Liver (tissue), 9 donors: ENCODE data around the gene SIRT7. TPM values are rescaled to one million over a fixed set of nuclear protein-coding genes. Genes with fewer than 3 reads are reported as not detected.
A peak's percentile ranks its signal among the peaks of the same experiment; 100 is the strongest.

Experiments
- DNase-seq: peaks from one replicate; pipeline ENCODE4 v3.0.0-alpha.2; 2017; ENCODE audit warnings: low spot score
- H3K27ac ChIP-seq, 2 donors: one replicate each; pipeline ENCODE4 v1.7.0; 2013; ENCODE audit warnings: inconsistent platforms in 2 of 2, low read length in 2 of 2, control low read depth in 1 of 2, low read depth in 1 of 2, mild to moderate bottlenecking in 1 of 2
- H3K27me3 ChIP-seq, 4 donors: one replicate each; pipeline versions ENCODE4 v1.6.1 to v1.7.0; 2013; ENCODE audit warnings: low read length in 3 of 4, inconsistent platforms in 1 of 4, mild to moderate bottlenecking in 1 of 4, moderate library complexity in 1 of 4; ENCODE audit not compliant: control insufficient read depth in 4 of 4, insufficient read depth in 4 of 4
- H3K36me3 ChIP-seq, 4 donors: one replicate each; pipeline versions ENCODE4 v1.6.1 to v1.7.0; 2013; ENCODE audit warnings: low read length in 3 of 4, mild to moderate bottlenecking in 3 of 4, low read depth in 1 of 4, moderate library complexity in 1 of 4; ENCODE audit not compliant: control insufficient read depth in 4 of 4, insufficient read depth in 3 of 4
- H3K4me1 ChIP-seq, 4 donors: one replicate each; pipeline versions ENCODE4 v1.6.1 to v1.7.0; 2013; ENCODE audit warnings: low read length in 3 of 4, mild to moderate bottlenecking in 3 of 4, moderate library complexity in 1 of 4; ENCODE audit not compliant: control insufficient read depth in 4 of 4, insufficient read depth in 4 of 4
- H3K4me3 ChIP-seq, 3 donors: one replicate each; pipeline versions ENCODE4 v1.6.1 to v1.7.0; 2013; ENCODE audit warnings: low read length in 3 of 3, control low read depth in 1 of 3, low read depth in 1 of 3, mild to moderate bottlenecking in 1 of 3
- H3K9ac ChIP-seq, 2 donors: one replicate each; pipeline ENCODE4 v1.7.0; 2013; ENCODE audit warnings: low read length in 2 of 2, mild to moderate bottlenecking in 2 of 2, moderate library complexity in 2 of 2, control low read depth in 1 of 2, low read depth in 1 of 2
- H3K9me3 ChIP-seq, 4 donors: one replicate each; pipeline versions ENCODE4 v1.6.1 to v1.7.0; 2013; ENCODE audit warnings: low read length in 3 of 4; ENCODE audit not compliant: control insufficient read depth in 4 of 4
- CTCF ChIP-seq: fragments of 150-350 bp; IDR thresholded peaks from 2 replicates; pipeline ENCODE4 v1.5.1; 2017; ENCODE audit warnings: improper control_type of control experiment, low read depth, low read length; ENCODE audit not compliant: missing input control
- EGR1 ChIP-seq, 2 donors: IDR thresholded peaks; 2 replicates each; pipeline ENCODE4 v1.6.1; 2016 to 2018; ENCODE audit warnings: antibody characterized with exemption in 2 of 2, low read depth in 2 of 2
- FOXA1 ChIP-seq: IDR thresholded peaks from 2 replicates; pipeline ENCODE4 v1.6.1; 2016; ENCODE audit warnings: antibody characterized with exemption
- FOXA2 ChIP-seq: IDR thresholded peaks from 2 replicates; pipeline ENCODE4 v1.6.1; 2016; ENCODE audit warnings: antibody characterized with exemption
- GABPA ChIP-seq, 2 donors: IDR thresholded peaks in 1 of 2; conservative IDR thresholded peaks in 1 of 2; 2 replicates each; pipeline ENCODE4 v1.6.1; 2016; ENCODE audit warnings: antibody characterized with exemption in 2 of 2, mild to moderate bottlenecking in 1 of 2, moderate library complexity in 1 of 2
- HNF4A ChIP-seq, 2 donors: conservative IDR thresholded peaks; 2 replicates each; pipeline ENCODE4 v1.6.1; 2016; ENCODE audit warnings: antibody characterized with exemption in 2 of 2, mild to moderate bottlenecking in 2 of 2
- HNF4G ChIP-seq: IDR thresholded peaks from 2 replicates; pipeline ENCODE4 v1.6.1; 2016; ENCODE audit warnings: antibody characterized with exemption
- JUND ChIP-seq, 2 donors: IDR thresholded peaks; 2 replicates each; pipeline ENCODE4 v1.6.1; 2016; ENCODE audit warnings: antibody characterized with exemption in 2 of 2
- NR2F2 ChIP-seq: IDR thresholded peaks from 2 replicates; pipeline ENCODE4 v1.6.1; 2016; ENCODE audit warnings: antibody characterized with exemption
- RAD21 ChIP-seq, 2 donors: IDR thresholded peaks; 2 replicates each; pipeline ENCODE4 v1.6.1; 2016; ENCODE audit warnings: antibody characterized with exemption in 2 of 2, mild to moderate bottlenecking in 2 of 2
- REST ChIP-seq: IDR thresholded peaks from 2 replicates; pipeline ENCODE4 v1.6.1; 2016; ENCODE audit warnings: antibody characterized with exemption, mild to moderate bottlenecking
- RXRA ChIP-seq, 2 donors: IDR thresholded peaks; 2 replicates each; pipeline ENCODE4 v1.6.1; 2017 to 2018; ENCODE audit warnings: antibody characterized with exemption in 2 of 2, mild to moderate bottlenecking in 1 of 2
- SP1 ChIP-seq: IDR thresholded peaks from 2 replicates; pipeline ENCODE4 v1.6.1; 2018; ENCODE audit warnings: antibody characterized with exemption, mild to moderate bottlenecking
- TAF1 ChIP-seq: conservative IDR thresholded peaks from 2 replicates; pipeline ENCODE4 v1.6.1; 2016; ENCODE audit warnings: antibody characterized with exemption, mild to moderate bottlenecking
- YY1 ChIP-seq: IDR thresholded peaks from 2 replicates; pipeline ENCODE4 v1.6.1; 2016; ENCODE audit warnings: antibody characterized with exemption, mild to moderate bottlenecking
- WGBS: extraction: QIAGEN DNeasy Blood & Tissue Kit; methylation state at CpG from one replicate; pipeline ENCODE4 v1.1.7; 2013; 5-methylcytosine and 5-hydroxymethylcytosine counted together
- polyA plus RNA-seq, 2 donors: library from polyadenylated mRNA; stranded (reverse) in 1 of 2; unstranded in 1 of 2; fragments of 200-250 nt in 1 of 2; fragments of >200 nt in 1 of 2; fragmentation: Nextera tagmentation in 1 of 2; extraction: Ambion mirVana in 1 of 2; gene quantifications; one replicate each; pipeline versions ENCODE4 v1.2.1 to v1.2.3, GENCODE V29; 2013 to 2015
- total RNA-seq, 2 donors: library from RNA; depleted of rRNA; stranded (reverse); fragments of >200 nt; gene quantifications; one replicate each; pipeline ENCODE4 v1.2.3, GENCODE V29; 2014
- TF ChIP-seq, protein P1 (sequence below): IDR thresholded peaks from 2 replicates; pipeline ENCODE4 v1.6.1; 2016; ENCODE audit warnings: antibody characterized with exemption
- TF ChIP-seq, protein P2 (sequence below): IDR thresholded peaks from 2 replicates; pipeline ENCODE4 v1.6.1; 2016; ENCODE audit warnings: antibody characterized with exemption
- TF ChIP-seq, protein P3 (sequence below): IDR thresholded peaks from 2 replicates; pipeline ENCODE4 v1.6.1; 2016; ENCODE audit warnings: antibody characterized with exemption
- donor health status: healthy.
- donor health status: healthy.
- donor health status: healthy.
- donor health status: healthy.
- donor health status: healthy.

The SIRT7 gene
- total and polyA plus RNA-seq, 4 donors, result 7.1 to 16.5 (median 11.5) TPM

GRCh38 chr17:81930142-81931125 lies 12.5 kb upstream of the SIRT7 start:
- Histone ChIP-seq H3K9ac (no peak overlapping the region), H3K9me3 (no peaks in the 10 kb centered on the region), H3K36me3 (no peaks in the 10 kb centered on the region), H3K27me3 (no peaks in the 10 kb centered on the region), H3K27ac (no peak overlapping the region), H3K4me3 (no peak overlapping the region), H3K4me1 (peaks cover 9 to 38% (median 17%) of the 10 kb centered on the region in 4 donors)
- 65% methylated on average over 20 of the region's 20 CpGs for WGBS
- DNase-seq, result no peak
- TF ChIP-seq RXRA (IDR thresholded peaks at IDR 0.05) (peak in 1 of 2 donors; percentile 82), YY1 (no peak), NR2F2 (no peak), HNF4A (conservative IDR thresholded peaks at IDR 0.05) (peak; percentile 78 to 96), RAD21 (IDR thresholded peaks at IDR 0.05) (no peak), HNF4G (peak; percentile 85), EGR1 (IDR thresholded peaks at IDR 0.05; ENCODE audit: low read depth in 2 of 2) (no peak), REST (peak; percentile 99), FOXA2 (no peak), FOXA1 (no peak), TAF1 (no peak), SP1 (peak; percentile 70), CTCF (no peak), GABPA (IDR thresholded peaks at IDR 0.05 in 1 of 2, conservative IDR thresholded peaks at IDR 0.05 in 1 of 2) (no peak), JUND (IDR thresholded peaks at IDR 0.05) (no peak)
- TF ChIP-seq, protein P1, sequence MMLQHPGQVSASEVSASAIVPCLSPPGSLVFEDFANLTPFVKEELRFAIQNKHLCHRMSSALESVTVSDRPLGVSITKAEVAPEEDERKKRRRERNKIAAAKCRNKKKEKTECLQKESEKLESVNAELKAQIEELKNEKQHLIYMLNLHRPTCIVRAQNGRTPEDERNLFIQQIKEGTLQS, result no peak
- TF ChIP-seq, protein P2, sequence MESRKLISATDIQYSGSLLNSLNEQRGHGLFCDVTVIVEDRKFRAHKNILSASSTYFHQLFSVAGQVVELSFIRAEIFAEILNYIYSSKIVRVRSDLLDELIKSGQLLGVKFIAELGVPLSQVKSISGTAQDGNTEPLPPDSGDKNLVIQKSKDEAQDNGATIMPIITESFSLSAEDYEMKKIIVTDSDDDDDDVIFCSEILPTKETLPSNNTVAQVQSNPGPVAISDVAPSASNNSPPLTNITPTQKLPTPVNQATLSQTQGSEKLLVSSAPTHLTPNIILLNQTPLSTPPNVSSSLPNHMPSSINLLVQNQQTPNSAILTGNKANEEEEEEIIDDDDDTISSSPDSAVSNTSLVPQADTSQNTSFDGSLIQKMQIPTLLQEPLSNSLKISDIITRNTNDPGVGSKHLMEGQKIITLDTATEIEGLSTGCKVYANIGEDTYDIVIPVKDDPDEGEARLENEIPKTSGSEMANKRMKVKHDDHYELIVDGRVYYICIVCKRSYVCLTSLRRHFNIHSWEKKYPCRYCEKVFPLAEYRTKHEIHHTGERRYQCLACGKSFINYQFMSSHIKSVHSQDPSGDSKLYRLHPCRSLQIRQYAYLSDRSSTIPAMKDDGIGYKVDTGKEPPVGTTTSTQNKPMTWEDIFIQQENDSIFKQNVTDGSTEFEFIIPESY, result no peak
- TF ChIP-seq, protein P3, sequence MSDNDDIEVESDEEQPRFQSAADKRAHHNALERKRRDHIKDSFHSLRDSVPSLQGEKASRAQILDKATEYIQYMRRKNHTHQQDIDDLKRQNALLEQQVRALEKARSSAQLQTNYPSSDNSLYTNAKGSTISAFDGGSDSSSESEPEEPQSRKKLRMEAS, result no peak
